Parathyroid adenoma (tissue), 2 donors: ENCODE results near the gene TSHZ2.

Experiments
- H2AFZ ChIP-seq: fragments of 300-600 bp; sonication (generic); one replicate; pipeline ENCODE4 v1.7.0; 2017; ENCODE audit warnings: antibody characterized with exemption, mild to moderate bottlenecking
- H3K27ac ChIP-seq: fragments of 300-600 bp; sonication (generic); one replicate; pipeline ENCODE4 v1.7.0; 2017
- H3K27me3 ChIP-seq: fragments of 300-600 bp; sonication (generic); one replicate; pipeline ENCODE4 v1.7.0; 2017; ENCODE audit warnings: low read length; ENCODE audit not compliant: control insufficient read depth, insufficient read depth
- H3K36me3 ChIP-seq: fragments of 300-600 bp; sonication (generic); one replicate; pipeline ENCODE4 v1.7.0; 2017; ENCODE audit warnings: low read length; ENCODE audit not compliant: control insufficient read depth, insufficient read depth
- H3K4me1 ChIP-seq: fragments of 300-600 bp; sonication (generic); one replicate; pipeline ENCODE4 v1.7.0; 2017; ENCODE audit warnings: control low read depth
- H3K4me2 ChIP-seq: fragments of 300-600 bp; sonication (generic); one replicate; pipeline ENCODE4 v1.7.0; 2017; ENCODE audit warnings: low read length
- H3K4me3 ChIP-seq: fragments of 300-600 bp; sonication (generic); one replicate; pipeline ENCODE4 v1.7.0; 2017; ENCODE audit warnings: low read depth, low read length
- H3K79me2 ChIP-seq: fragments of 300-600 bp; sonication (generic); one replicate; pipeline ENCODE4 v1.7.0; 2017; ENCODE audit warnings: control low read depth
- H3K9ac ChIP-seq: fragments of 300-600 bp; sonication (generic); one replicate; pipeline ENCODE4 v1.7.0; 2017; ENCODE audit warnings: mild to moderate bottlenecking
- H3K9me3 ChIP-seq: fragments of 300-600 bp; sonication (generic); one replicate; pipeline ENCODE4 v1.7.0; 2017; ENCODE audit warnings: low read length; ENCODE audit not compliant: control insufficient read depth
- TF ChIP-seq, protein P1 (sequence below): fragments of 300-600 bp; sonication (generic); IDR thresholded peaks from one replicate; pipeline ENCODE4 v1.7.0; 2017; ENCODE audit warnings: antibody characterized with exemption, mild to moderate bottlenecking
- donor health status: primary hyperparathyroidism.

The TSHZ2 gene

GRCh38 chr20:53128004-53128403, 155.8 kb downstream of the TSHZ2 start:
- no peaks in the 10 kb centered on the region for H3K9me3 ChIP-seq
- H3K36me3 ChIP-seq, result no peaks in the 10 kb centered on the region
- H2AFZ ChIP-seq, result no peak overlapping the region
- no peaks in the 10 kb centered on the region for H3K27me3 ChIP-seq
- no peak overlapping the region for H3K4me2 ChIP-seq
- H3K4me3 ChIP-seq, result no peak overlapping the region
- no peak overlapping the region for H3K9ac ChIP-seq
- TF ChIP-seq, protein P1, sequence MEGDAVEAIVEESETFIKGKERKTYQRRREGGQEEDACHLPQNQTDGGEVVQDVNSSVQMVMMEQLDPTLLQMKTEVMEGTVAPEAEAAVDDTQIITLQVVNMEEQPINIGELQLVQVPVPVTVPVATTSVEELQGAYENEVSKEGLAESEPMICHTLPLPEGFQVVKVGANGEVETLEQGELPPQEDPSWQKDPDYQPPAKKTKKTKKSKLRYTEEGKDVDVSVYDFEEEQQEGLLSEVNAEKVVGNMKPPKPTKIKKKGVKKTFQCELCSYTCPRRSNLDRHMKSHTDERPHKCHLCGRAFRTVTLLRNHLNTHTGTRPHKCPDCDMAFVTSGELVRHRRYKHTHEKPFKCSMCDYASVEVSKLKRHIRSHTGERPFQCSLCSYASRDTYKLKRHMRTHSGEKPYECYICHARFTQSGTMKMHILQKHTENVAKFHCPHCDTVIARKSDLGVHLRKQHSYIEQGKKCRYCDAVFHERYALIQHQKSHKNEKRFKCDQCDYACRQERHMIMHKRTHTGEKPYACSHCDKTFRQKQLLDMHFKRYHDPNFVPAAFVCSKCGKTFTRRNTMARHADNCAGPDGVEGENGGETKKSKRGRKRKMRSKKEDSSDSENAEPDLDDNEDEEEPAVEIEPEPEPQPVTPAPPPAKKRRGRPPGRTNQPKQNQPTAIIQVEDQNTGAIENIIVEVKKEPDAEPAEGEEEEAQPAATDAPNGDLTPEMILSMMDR, result no peak
- H3K27ac ChIP-seq, result no peak overlapping the region
- no peaks in the 10 kb centered on the region for H3K4me1 ChIP-seq
- no peaks in the 10 kb centered on the region for H3K79me2 ChIP-seq

DNA sequence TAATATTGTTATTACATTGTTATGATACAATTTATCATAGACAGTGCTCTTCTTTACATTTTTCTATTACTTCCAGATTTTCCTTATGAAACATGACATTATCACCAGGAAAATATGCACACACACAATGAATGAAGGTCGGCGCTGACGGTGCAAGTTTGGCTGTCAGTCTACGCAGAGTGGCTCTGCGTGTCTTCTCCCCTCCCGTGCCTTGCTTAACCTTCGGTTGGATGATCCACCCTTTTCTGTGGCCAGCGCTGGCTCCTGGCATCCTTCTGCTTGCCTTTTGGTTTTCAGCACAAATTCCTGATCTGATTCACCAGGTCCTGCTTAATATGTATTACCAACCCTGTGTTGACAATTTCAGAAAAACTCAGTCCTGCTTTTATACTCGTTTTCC, 157.4 kb downstream of the TSHZ2 start:
- no peaks in the 10 kb centered on the region for H3K36me3 ChIP-seq

GRCh38 chr20:53130795-53131194, 158.6 kb downstream of the TSHZ2 start:
- no peaks in the 10 kb centered on the region for H3K4me1 ChIP-seq
- H3K27ac ChIP-seq, result no peak overlapping the region
- H3K9me3 ChIP-seq, result no peaks in the 10 kb centered on the region
- H3K4me2 ChIP-seq, result no peak overlapping the region
- no peaks in the 10 kb centered on the region for H3K79me2 ChIP-seq
- H2AFZ ChIP-seq, result no peak overlapping the region
- no peaks in the 10 kb centered on the region for H3K36me3 ChIP-seq
- H3K9ac ChIP-seq, result no peak overlapping the region
- TF ChIP-seq, protein P1, result no peak
- no peaks in the 10 kb centered on the region for H3K27me3 ChIP-seq
- H3K4me3 ChIP-seq, result no peak overlapping the region

More for the DNA sequence above, 157.4 kb downstream of the TSHZ2 start:
- no peak overlapping the region for H2AFZ ChIP-seq
- H3K27me3 ChIP-seq, result no peaks in the 10 kb centered on the region
- TF ChIP-seq, protein P1, result no peak
- H3K9me3 ChIP-seq, result no peaks in the 10 kb centered on the region
- H3K4me3 ChIP-seq, result no peak overlapping the region
- no peaks in the 10 kb centered on the region for H3K4me1 ChIP-seq
- no peak overlapping the region for H3K9ac ChIP-seq
- no peak overlapping the region for H3K4me2 ChIP-seq
- H3K27ac ChIP-seq, result no peak overlapping the region
- no peaks in the 10 kb centered on the region for H3K79me2 ChIP-seq

DNA sequence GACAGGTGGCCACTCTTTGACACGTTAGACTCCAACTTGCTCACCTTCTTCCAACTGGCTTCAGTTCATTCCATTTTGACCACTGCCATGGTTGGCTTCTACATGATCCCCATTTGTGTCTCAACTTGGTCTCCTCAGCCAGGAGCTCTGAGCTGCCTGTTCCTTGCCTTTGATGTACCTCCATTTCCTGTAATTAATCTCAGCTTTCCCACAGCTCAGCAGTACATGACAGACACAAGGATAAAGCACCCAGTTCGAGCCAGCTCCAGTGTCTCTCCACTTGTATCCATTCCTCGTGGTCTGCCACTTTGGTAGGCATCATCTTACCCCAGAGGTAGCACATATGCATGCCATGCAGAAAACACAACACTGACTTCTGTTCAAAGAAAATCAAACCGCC, 161.0 kb downstream of the TSHZ2 start:
- H3K27ac ChIP-seq, result no peak overlapping the region
- no peak overlapping the region for H3K9ac ChIP-seq
- H3K4me2 ChIP-seq, result no peak overlapping the region
- H3K79me2 ChIP-seq, result no peaks in the 10 kb centered on the region
- H3K36me3 ChIP-seq, result no peaks in the 10 kb centered on the region
- H3K9me3 ChIP-seq, result no peaks in the 10 kb centered on the region
- H3K4me1 ChIP-seq, result no peaks in the 10 kb centered on the region
- H3K4me3 ChIP-seq, result no peak overlapping the region
- no peaks in the 10 kb centered on the region for H3K27me3 ChIP-seq
- TF ChIP-seq, protein P1, result no peak
- H2AFZ ChIP-seq, result no peak overlapping the region

DNA sequence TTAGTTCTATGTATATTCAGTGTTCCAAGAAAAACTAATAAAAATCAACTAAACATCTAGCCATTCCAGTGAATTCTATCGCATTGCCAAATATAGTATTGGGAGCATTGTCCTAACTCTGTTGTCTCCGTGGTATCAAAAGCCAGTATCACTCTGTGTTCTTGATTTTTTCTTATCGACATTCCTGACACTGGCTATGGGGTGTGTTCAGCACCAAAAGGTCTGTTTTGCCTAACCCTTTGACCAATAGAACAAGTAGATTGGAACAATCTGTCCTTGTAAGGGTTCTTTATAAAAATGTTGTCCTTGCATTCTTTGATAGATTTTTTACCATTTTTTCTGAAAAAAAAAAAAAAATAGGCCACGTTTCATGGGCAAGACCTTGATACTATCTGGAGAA, 161.5 kb downstream of the TSHZ2 start:
- no peak overlapping the region for H3K4me2 ChIP-seq
- TF ChIP-seq, protein P1, result no peak
- no peak overlapping the region for H3K4me3 ChIP-seq
- H3K36me3 ChIP-seq, result no peaks in the 10 kb centered on the region
- no peak overlapping the region for H2AFZ ChIP-seq
- no peak overlapping the region for H3K9ac ChIP-seq
- H3K4me1 ChIP-seq, result no peaks in the 10 kb centered on the region
- no peaks in the 10 kb centered on the region for H3K79me2 ChIP-seq
- H3K9me3 ChIP-seq, result no peaks in the 10 kb centered on the region
- no peaks in the 10 kb centered on the region for H3K27me3 ChIP-seq
- no peak overlapping the region for H3K27ac ChIP-seq
